Endothelial cell of umbilical vein (primary cell): ENCODE results near the gene DHCR7. TPM values are rescaled to one million over a fixed set of nuclear protein-coding genes. Genes with fewer than 3 reads are reported as not detected.

Source experiments
- BruUV-seq: library from RNA; stranded (reverse); fragments of 400-500 nt; replicated peaks from 2 replicates; lab custom pipeline; 2021; lab: Mats Ljungman, UMichigan
- CTCF ChIA-PET: fragments of 300-600, 350-600 bp; sonication (Branson Sonifier 250); formaldehyde crosslinking; loops from one replicate; lab custom pipeline; 2021; ENCODE audit warnings: antibody characterized with exemption, inconsistent platforms; lab: Charles Lee
- POLR2A ChIA-PET: fragments of 300-600, 350-600 bp; sonication (Branson Sonifier 250); formaldehyde crosslinking; loops from one replicate; lab custom pipeline; 2021; ENCODE audit warnings: antibody characterized with exemption, inconsistent platforms; lab: Charles Lee
- DNase-seq: peaks from one replicate; pipeline ENCODE4 v3.0.0-alpha.2; 2011; ENCODE audit warnings: low read depth, low spot score
- FAIRE-seq: peaks from 2 replicates; lab custom pipeline; 2011; peaks lifted over from hg19 to GRCh38; lab: Jason Lieb, UNC
- H2AFZ ChIP-seq: 2 replicates; pipeline ENCODE4 v1.6.0; 2012; ENCODE audit warnings: low read depth, low read length, control low read depth, inconsistent platforms
- H3K27ac ChIP-seq: 2 replicates; pipeline ENCODE4 v1.5.1; 2011; ENCODE audit warnings: low read depth, mild to moderate bottlenecking, control low read depth, low read length, moderate library complexity; ENCODE audit not compliant: insufficient read depth
- H3K27me3 ChIP-seq, 2 experiments: 2 replicates each; pipeline versions ENCODE4 v1.6.0 to v1.6.1; 2011; ENCODE audit warnings: low read length in 2 of 2, mixed read lengths in 1 of 2; ENCODE audit not compliant: control insufficient read depth in 2 of 2, insufficient read depth in 2 of 2
- H3K36me3 ChIP-seq, 2 experiments: 2 replicates in 1 of 2; 3 replicates in 1 of 2; pipeline ENCODE4 v1.5.1; 2011; ENCODE audit warnings: low read length in 2 of 2, mild to moderate bottlenecking in 1 of 2, moderate library complexity in 1 of 2; ENCODE audit not compliant: control insufficient read depth in 2 of 2, insufficient read depth in 2 of 2; ENCODE audit errors: extremely low read depth in 1 of 2
- H3K4me1 ChIP-seq: 3 replicates; pipeline ENCODE4 v1.5.1; 2011; ENCODE audit warnings: mild to moderate bottlenecking, low read length; ENCODE audit not compliant: control insufficient read depth, insufficient read depth; ENCODE audit errors: extremely low read depth
- H3K4me2 ChIP-seq: 2 replicates; pipeline ENCODE4 v1.6.1; 2011; ENCODE audit warnings: low read length, control low read depth, mixed read lengths; ENCODE audit not compliant: insufficient read depth
- H3K4me3 ChIP-seq, 3 experiments: fragments of 200-600 bp in 1 of 3; sonication (generic), shearing (Covaris generic) in 1 of 3; replicated peaks in 1 of 3; 2 replicates each; pipeline ENCODE4 v1.5.1; 2011 to 2016; ENCODE audit warnings: control low read depth in 3 of 3, low read length in 3 of 3, mild to moderate bottlenecking in 2 of 3, inconsistent platforms in 1 of 3, low read depth in 1 of 3, moderate library complexity in 1 of 3; ENCODE audit not compliant: insufficient read depth in 1 of 3
- H3K79me2 ChIP-seq: 2 replicates; pipeline ENCODE4 v1.6.0; 2012; ENCODE audit warnings: low read length, inconsistent platforms; ENCODE audit not compliant: control insufficient read depth, insufficient read depth
- H3K9ac ChIP-seq: replicated peaks from 2 replicates; pipeline ENCODE3; 2011; ENCODE audit warnings: low read length, control low read depth; ENCODE audit not compliant: insufficient read depth; ENCODE audit errors: extremely low read depth
- H3K9me1 ChIP-seq: replicated peaks from 3 replicates; pipeline ENCODE4 v1.6.0; 2011; ENCODE audit warnings: mild to moderate bottlenecking, low read length; ENCODE audit not compliant: control insufficient read depth, insufficient read depth; ENCODE audit errors: extremely low read depth
- H3K9me3 ChIP-seq: replicated peaks from 2 replicates; pipeline ENCODE4 v1.5.1; 2012; ENCODE audit warnings: low read length, inconsistent platforms; ENCODE audit not compliant: control insufficient read depth, insufficient read depth
- H4K20me1 ChIP-seq: replicated peaks from 2 replicates; pipeline ENCODE3; 2011; ENCODE audit warnings: mild to moderate bottlenecking, low read length; ENCODE audit not compliant: control insufficient read depth, insufficient read depth; ENCODE audit errors: extremely low read depth
- CTCF ChIP-seq, 2 donors: IDR thresholded peaks; 1 replicate in 1 of 2; 2 replicates in 1 of 2; pipeline ENCODE4 v1.5.1; 2011; ENCODE audit warnings: low read length in 2 of 2, mild to moderate bottlenecking in 2 of 2, moderate library complexity in 2 of 2, control low read depth in 1 of 2, inconsistent platforms in 1 of 2, low read depth in 1 of 2; ENCODE audit not compliant: insufficient read depth in 1 of 2; ENCODE audit errors: extremely low read depth in 1 of 2
- EZH2 ChIP-seq: IDR thresholded peaks from 2 replicates; pipeline ENCODE4 v1.6.1; 2012; ENCODE audit warnings: borderline replicate concordance, low read depth, mild to moderate bottlenecking, moderate library complexity, low read length, inconsistent platforms; ENCODE audit not compliant: severe bottlenecking
- FOS ChIP-seq: IDR thresholded peaks from 2 replicates; pipeline ENCODE4 v1.6.1; 2011; ENCODE audit warnings: mild to moderate bottlenecking, low read length, moderate library complexity, borderline replicate concordance; ENCODE audit not compliant: insufficient read depth
- GATA2 ChIP-seq: IDR thresholded peaks from 2 replicates; pipeline ENCODE4 v1.7.0; 2011; ENCODE audit warnings: low read depth, mild to moderate bottlenecking, moderate library complexity, mixed read lengths, low read length; ENCODE audit not compliant: insufficient read length, insufficient read depth
- JUN ChIP-seq: IDR thresholded peaks from 2 replicates; pipeline ENCODE4 v1.6.1; 2011; ENCODE audit warnings: borderline replicate concordance, low read depth; ENCODE audit not compliant: insufficient read length, insufficient read depth
- MAX ChIP-seq: IDR thresholded peaks from 2 replicates; pipeline ENCODE4 v1.6.1; 2011; ENCODE audit not compliant: insufficient read depth, insufficient read length
- MYC ChIP-seq: IDR thresholded peaks from one replicate; pipeline ENCODE4 v1.6.1; 2011; ENCODE audit warnings: mild to moderate bottlenecking, low read depth, low read length
- POLR2A ChIP-seq: IDR thresholded peaks from 2 replicates; pipeline ENCODE4 v1.6.1; 2012; ENCODE audit warnings: low read depth, mild to moderate bottlenecking, control low read depth, low read length
- POLR2AphosphoS5 ChIP-seq: IDR thresholded peaks from 2 replicates; pipeline ENCODE4 v1.6.1; 2012; ENCODE audit warnings: low read depth, mild to moderate bottlenecking, control low read depth, low read length, moderate library complexity; ENCODE audit not compliant: insufficient read depth
- dilution Hi-C: fragments of 300-500 bp; cut with MboI; formaldehyde crosslinking; loops from one replicate; pipeline ENCODE4 v1.15.0; 2019; ENCODE audit warnings: low sequenced_read_pairs; ENCODE audit not compliant: extremely low pct_ligation_motif_present
- intact Hi-C: fragments of 100-400 bp; cut with micrococcal nuclease; formaldehyde crosslinking; loops from one replicate; pipeline ENCODE4 v1.10.0; 2022
- polyA plus RNA-seq, 4 experiments: library from polyadenylated mRNA; depleted of rRNA in 3 of 4; stranded (reverse) in 3 of 4; unstranded in 1 of 4; fragments of >200 nt; gene quantifications; 2 replicates each; pipeline versions ENCODE4 v1.2.1 to v1.2.3, GENCODE V29; 2011 to 2012; ENCODE audit warnings: missing spikeins in 1 of 4
- total RNA-seq: library from RNA; stranded (reverse); gene quantifications from 2 replicates; pipeline ENCODE4 v1.2.3, GENCODE V29; 2021

The DHCR7 gene
- total and polyA plus RNA-seq, 2 donors (not counting 3 experiments of a cell fraction or from before 2014, with no cell fraction given) = 171 to 175 TPM

- DNase-seq (no peak), FAIRE-seq (no peak)
- Histone ChIP-seq H2AFZ (no peak overlapping the region), H3K9me3 (no peaks in the 10 kb centered on the region), H3K79me2 (no peaks in the 10 kb centered on the region), H3K4me1 (no peaks in the 10 kb centered on the region), H3K27ac (no peak overlapping the region), H3K4me3 (no peak overlapping the region), H3K36me3 (no peaks in the 10 kb centered on the region), H3K9ac (no peak overlapping the region), H3K4me2 (no peak overlapping the region), H3K9me1 (no peaks in the 10 kb centered on the region), H4K20me1 (no peaks in the 10 kb centered on the region), H3K27me3 (peaks cover 0 to 2% of the 10 kb centered on the region in 2 experiments)
- dilution Hi-C loops (no loop called here), intact Hi-C loops (no loop called here)
- no TSS peak for BruUV-seq
- ChIA-PET CTCF (interaction anchor here (0.6 to 1.5 kb wide), 2 partner anchors 137 to 158 kb away, joined by 3 read pairs; no protein-coding TSS in a partner anchor), POLR2A (no interaction called here)
- TF ChIP-seq FOS (no peak), POLR2A (no peak)
Observed at GRCh38 chr11:71425860-71426259, 22.3 kb downstream of the DHCR7 start.

GRCh38 chr11:71425409-71425808 lies 22.8 kb downstream of the DHCR7 start:
- Histone ChIP-seq H3K4me1 (no peaks in the 10 kb centered on the region), H2AFZ (no peak overlapping the region), H3K9ac (no peak overlapping the region), H3K4me3 (no peak overlapping the region), H4K20me1 (no peaks in the 10 kb centered on the region), H3K36me3 (no peaks in the 10 kb centered on the region), H3K27me3 (peaks cover 0 to 2% of the 10 kb centered on the region in 2 experiments), H3K9me1 (no peaks in the 10 kb centered on the region), H3K9me3 (no peaks in the 10 kb centered on the region), H3K27ac (no peak overlapping the region), H3K4me2 (no peak overlapping the region), H3K79me2 (no peaks in the 10 kb centered on the region)
- no peak for FAIRE-seq
- ChIA-PET CTCF (interaction anchor here (1.5 kb wide), 1 partner anchor 138 kb away, joined by 3 read pairs; no protein-coding TSS in a partner anchor), POLR2A (no interaction called here)
- no peak for DNase-seq
- BruUV-seq = no TSS peak
- dilution Hi-C loops = no loop called here
- TF ChIP-seq MAX = no peak
- TF ChIP-seq EZH2 = no peak
- TF ChIP-seq GATA2 = no peak
- TF ChIP-seq JUN = no peak
- TF ChIP-seq FOS = no peak
- TF ChIP-seq POLR2A = no peak
- no peak for TF ChIP-seq CTCF (IDR thresholded peaks at IDR 0.05; ENCODE audit: extremely low read depth in 1 of 2, insufficient read depth in 1 of 2, low read depth in 1 of 2, low read length in 2 of 2)
- TF ChIP-seq MYC = no peak
- TF ChIP-seq POLR2AphosphoS5 = no peak
- intact Hi-C loops = no loop called here
